WTC11 (cell line): ENCODE measurements around the gene TRPM4. TPM values are rescaled to one million over a fixed set of nuclear protein-coding genes. Genes with fewer than 3 reads are reported as not detected.

Experiments used
- ATAC-seq: fragments of 200-7000 bp; cut with Tn5 transposase; 2 replicates; pipeline ENCODE4 v1.10.0; 2021; ENCODE audit warnings: mild to moderate bottlenecking, moderate library complexity
- CTCF ChIA-PET: fragments of 300-600 bp; sonication (Branson Sonifier 250); formaldehyde crosslinking; loops from one replicate; lab custom pipeline; 2021; ENCODE audit warnings: antibody characterized with exemption; lab: Charles Lee
- POLR2A ChIA-PET: fragments of 350-600 bp; sonication (Branson Sonifier 250); formaldehyde crosslinking; loops from one replicate; lab custom pipeline; 2021; ENCODE audit warnings: antibody characterized with exemption; lab: Charles Lee
- DNase-seq: peaks from one replicate; pipeline ENCODE4 v3.0.0; 2021; ENCODE audit warnings: low spot score
- H3K27ac Mint-ChIP-seq: 2 replicates; pipeline ENCODE4 v1.8.0; 2021; ENCODE audit warnings: mixed read lengths
- H3K27me3 Mint-ChIP-seq: 2 replicates; pipeline ENCODE4 v1.8.0; 2021; ENCODE audit warnings: low read depth, mild to moderate bottlenecking, moderate library complexity, mixed read lengths
- H3K36me3 Mint-ChIP-seq: 2 replicates; pipeline ENCODE4 v1.8.0; 2021; ENCODE audit warnings: mixed read lengths
- H3K4me1 Mint-ChIP-seq: 2 replicates; pipeline ENCODE4 v1.8.0; 2022; ENCODE audit warnings: mixed read lengths
- H3K4me3 Mint-ChIP-seq: 2 replicates; pipeline ENCODE4 v1.8.0; 2021; ENCODE audit warnings: mild to moderate bottlenecking, moderate library complexity, mixed read lengths
- H3K9me3 Mint-ChIP-seq: 2 replicates; pipeline ENCODE4 v1.8.0; 2021; ENCODE audit warnings: mixed read lengths
- CREB1 ChIP-seq: sonication (generic); formaldehyde crosslinking; IDR thresholded peaks from 2 replicates; pipeline ENCODE4 v1.8.0; 2023; ENCODE audit warnings: mild to moderate bottlenecking, missing genetic modification reagents
- FOXJ3 ChIP-seq: sonication (generic); formaldehyde crosslinking; IDR thresholded peaks from 2 replicates; pipeline ENCODE4 v1.9.0; 2021; ENCODE audit warnings: missing genetic modification reagents, mild to moderate bottlenecking, borderline replicate concordance
- GRHL2 ChIP-seq: fragments of 250-450 bp; sonication (Bioruptor Pico); IDR thresholded peaks from 2 replicates; pipeline ENCODE4 v1.8.0; 2022; ENCODE audit warnings: mild to moderate bottlenecking, moderate library complexity; ENCODE audit not compliant: insufficient replicate concordance, severe bottlenecking
- JUN ChIP-seq: sonication (generic); formaldehyde crosslinking; IDR thresholded peaks from 2 replicates; pipeline ENCODE4 v1.8.0; 2023; ENCODE audit warnings: mild to moderate bottlenecking, missing genetic modification reagents
- NFATC4 ChIP-seq: fragments of 250-450 bp; sonication (Bioruptor Pico); IDR thresholded peaks from 2 replicates; pipeline ENCODE4 v1.9.0; 2021; ENCODE audit warnings: mild to moderate bottlenecking
- RELA ChIP-seq: sonication (generic); formaldehyde crosslinking; IDR thresholded peaks from 2 replicates; pipeline ENCODE4 v1.8.1; 2022; ENCODE audit warnings: missing genetic modification reagents, mild to moderate bottlenecking, borderline replicate concordance
- RORB ChIP-seq: fragments of 250-450 bp; sonication (Bioruptor Pico); IDR thresholded peaks from 2 replicates; pipeline ENCODE4 v1.9.0; 2021; ENCODE audit warnings: mild to moderate bottlenecking
- SMAD3 ChIP-seq: sonication (generic); formaldehyde crosslinking; IDR thresholded peaks from 2 replicates; pipeline ENCODE4 v1.8.0; 2022; ENCODE audit warnings: missing genetic modification reagents, mild to moderate bottlenecking, borderline replicate concordance
- SMAD4 ChIP-seq: sonication (generic); formaldehyde crosslinking; IDR thresholded peaks from 2 replicates; pipeline ENCODE4 v1.8.0; 2022; ENCODE audit warnings: mild to moderate bottlenecking, missing genetic modification reagents
- SOX15 ChIP-seq: fragments of 250-450 bp; sonication (Bioruptor Pico); IDR thresholded peaks from 2 replicates; pipeline ENCODE4 v1.9.0; 2021; ENCODE audit warnings: mild to moderate bottlenecking
- SP1 ChIP-seq: sonication (generic); formaldehyde crosslinking; conservative IDR thresholded peaks from 2 replicates; pipeline ENCODE4 v1.8.1; 2022; ENCODE audit warnings: missing genetic modification reagents
- TEAD1 ChIP-seq: sonication (generic); formaldehyde crosslinking; IDR thresholded peaks from 2 replicates; pipeline ENCODE4 v1.8.0; 2022; ENCODE audit warnings: mild to moderate bottlenecking, missing genetic modification reagents
- ZBTB21 ChIP-seq: sonication (generic); formaldehyde crosslinking; IDR thresholded peaks from 2 replicates; pipeline ENCODE4 v1.8.1; 2023; ENCODE audit warnings: mild to moderate bottlenecking, missing genetic modification reagents, borderline replicate concordance
- ZNF263 ChIP-seq: sonication (generic); formaldehyde crosslinking; IDR thresholded peaks from 2 replicates; pipeline ENCODE4 v1.8.1; 2022; ENCODE audit warnings: low read depth, mild to moderate bottlenecking, moderate library complexity, missing genetic modification reagents
- ZNF671 ChIP-seq: fragments of 250-450 bp; sonication (Bioruptor Pico); IDR thresholded peaks from 2 replicates; pipeline ENCODE4 v1.8.0; 2021; ENCODE audit warnings: mild to moderate bottlenecking
- total RNA-seq: library from RNA; stranded (reverse); gene quantifications from 3 replicates; pipeline ENCODE4 v1.2.3, GENCODE V29; 2021
- TF ChIP-seq, protein P1 (sequence below): sonication (generic); formaldehyde crosslinking; IDR thresholded peaks from 2 replicates; pipeline ENCODE4 v1.8.0; 2022; ENCODE audit warnings: mild to moderate bottlenecking, missing genetic modification reagents
- TF ChIP-seq, protein P2 (sequence below): fragments of 250-450 bp; sonication (Bioruptor Pico); conservative IDR thresholded peaks from 2 replicates; pipeline ENCODE4 v1.9.0; 2021; ENCODE audit warnings: mild to moderate bottlenecking
- TF ChIP-seq, protein P3 (sequence below): sonication (generic); formaldehyde crosslinking; IDR thresholded peaks from 2 replicates; pipeline ENCODE4 v1.8.0; 2022; ENCODE audit warnings: mild to moderate bottlenecking, missing genetic modification reagents

The TRPM4 gene
- total RNA-seq, 1 experiment from 2014 or later: 15.5 TPM

DNA sequence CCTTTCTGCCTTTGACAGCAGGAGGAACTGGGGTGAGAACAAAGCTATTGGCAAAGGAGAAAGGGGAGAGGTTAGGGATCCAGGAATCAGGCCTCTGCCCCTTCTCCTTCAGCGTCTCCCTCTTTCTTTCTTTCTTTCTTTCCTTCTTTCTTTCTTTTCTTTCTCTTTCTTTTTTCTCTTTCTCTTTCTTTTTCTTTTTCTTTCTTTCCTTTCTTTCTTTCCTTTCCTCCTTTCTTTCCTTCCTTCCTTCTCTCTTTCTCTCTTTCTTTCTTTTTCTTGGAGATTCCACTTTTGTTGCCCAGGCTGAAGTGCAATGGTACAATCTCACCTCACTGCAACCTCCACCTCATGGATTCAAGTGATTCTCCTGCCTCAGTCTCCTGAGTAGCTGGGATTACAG, 75.6 kb downstream of the TRPM4 start:
- peaks cover 3% of the 10 kb centered on the region; the same call in 1 of the 2 replicates for H3K27me3 Mint-ChIP-seq
- no peak overlapping the region for H3K4me3 Mint-ChIP-seq
- no peak overlapping the region for H3K27ac Mint-ChIP-seq
- DNase-seq: no peak
- H3K9me3 Mint-ChIP-seq: no peaks in the 10 kb centered on the region
- H3K4me1 Mint-ChIP-seq: no peaks in the 10 kb centered on the region
- POLR2A ChIA-PET: no interaction called here
- H3K36me3 Mint-ChIP-seq: no peaks in the 10 kb centered on the region
- no peak for ATAC-seq
- TF ChIP-seq TEAD1 (CRISPR knock-in tag): no peak
- TF ChIP-seq, protein P1, sequence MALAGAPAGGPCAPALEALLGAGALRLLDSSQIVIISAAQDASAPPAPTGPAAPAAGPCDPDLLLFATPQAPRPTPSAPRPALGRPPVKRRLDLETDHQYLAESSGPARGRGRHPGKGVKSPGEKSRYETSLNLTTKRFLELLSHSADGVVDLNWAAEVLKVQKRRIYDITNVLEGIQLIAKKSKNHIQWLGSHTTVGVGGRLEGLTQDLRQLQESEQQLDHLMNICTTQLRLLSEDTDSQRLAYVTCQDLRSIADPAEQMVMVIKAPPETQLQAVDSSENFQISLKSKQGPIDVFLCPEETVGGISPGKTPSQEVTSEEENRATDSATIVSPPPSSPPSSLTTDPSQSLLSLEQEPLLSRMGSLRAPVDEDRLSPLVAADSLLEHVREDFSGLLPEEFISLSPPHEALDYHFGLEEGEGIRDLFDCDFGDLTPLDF (CRISPR knock-in tag): no peak
- no peak for TF ChIP-seq ZBTB21 (CRISPR knock-in tag)
- TF ChIP-seq SMAD3 (CRISPR knock-in tag): no peak
- no peak for TF ChIP-seq FOXJ3 (CRISPR knock-in tag)
- TF ChIP-seq, protein P2, sequence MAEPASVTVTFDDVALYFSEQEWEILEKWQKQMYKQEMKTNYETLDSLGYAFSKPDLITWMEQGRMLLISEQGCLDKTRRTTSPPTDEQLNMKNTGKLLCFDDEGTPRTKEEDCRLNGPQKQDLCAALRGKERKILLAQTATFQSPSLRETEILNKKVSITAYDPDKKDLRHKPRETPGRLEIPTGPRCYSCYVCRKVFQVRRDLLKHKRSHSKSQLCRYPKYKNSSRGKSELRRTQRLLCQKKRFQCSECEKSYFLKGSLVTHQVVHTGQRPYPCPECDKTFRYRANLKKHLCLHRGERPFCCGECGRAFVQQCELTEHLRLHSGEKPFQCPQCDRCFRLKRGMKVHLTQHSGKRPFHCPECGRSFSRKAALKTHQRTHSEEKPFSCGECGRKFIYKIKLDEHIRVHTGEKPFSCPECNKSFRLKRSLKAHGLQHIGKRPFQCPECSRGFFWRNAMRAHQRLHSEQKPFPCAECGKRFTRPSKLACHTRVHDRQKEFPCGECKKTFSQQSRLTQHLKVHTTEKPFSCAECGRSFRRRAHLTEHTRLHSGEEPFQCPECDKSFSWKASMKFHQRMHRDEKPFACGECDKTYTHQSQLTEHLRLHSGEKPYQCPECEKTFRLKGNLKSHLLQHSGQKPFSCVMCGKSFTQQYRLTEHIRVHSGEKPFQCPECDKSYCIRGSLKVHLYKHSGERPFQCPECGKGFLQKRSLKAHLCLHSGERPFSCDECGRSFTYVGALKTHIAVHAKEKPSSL: no peak
- TF ChIP-seq, protein P3, sequence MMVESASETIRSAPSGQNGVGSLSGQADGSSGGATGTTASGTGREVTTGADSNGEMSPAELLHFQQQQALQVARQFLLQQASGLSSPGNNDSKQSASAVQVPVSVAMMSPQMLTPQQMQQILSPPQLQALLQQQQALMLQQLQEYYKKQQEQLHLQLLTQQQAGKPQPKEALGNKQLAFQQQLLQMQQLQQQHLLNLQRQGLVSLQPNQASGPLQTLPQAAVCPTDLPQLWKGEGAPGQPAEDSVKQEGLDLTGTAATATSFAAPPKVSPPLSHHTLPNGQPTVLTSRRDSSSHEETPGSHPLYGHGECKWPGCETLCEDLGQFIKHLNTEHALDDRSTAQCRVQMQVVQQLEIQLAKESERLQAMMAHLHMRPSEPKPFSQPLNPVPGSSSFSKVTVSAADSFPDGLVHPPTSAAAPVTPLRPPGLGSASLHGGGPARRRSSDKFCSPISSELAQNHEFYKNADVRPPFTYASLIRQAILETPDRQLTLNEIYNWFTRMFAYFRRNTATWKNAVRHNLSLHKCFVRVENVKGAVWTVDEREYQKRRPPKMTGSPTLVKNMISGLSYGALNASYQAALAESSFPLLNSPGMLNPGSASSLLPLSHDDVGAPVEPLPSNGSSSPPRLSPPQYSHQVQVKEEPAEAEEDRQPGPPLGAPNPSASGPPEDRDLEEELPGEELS (CRISPR knock-in tag): no peak
- TF ChIP-seq RORB (CRISPR knock-in tag): no peak
- TF ChIP-seq SMAD4 (CRISPR knock-in tag): no peak
- CTCF ChIA-PET: interaction anchor here (1.5 kb wide), 1 partner anchor 34 kb away, joined by 4 read pairs; no protein-coding TSS in a partner anchor

DNA sequence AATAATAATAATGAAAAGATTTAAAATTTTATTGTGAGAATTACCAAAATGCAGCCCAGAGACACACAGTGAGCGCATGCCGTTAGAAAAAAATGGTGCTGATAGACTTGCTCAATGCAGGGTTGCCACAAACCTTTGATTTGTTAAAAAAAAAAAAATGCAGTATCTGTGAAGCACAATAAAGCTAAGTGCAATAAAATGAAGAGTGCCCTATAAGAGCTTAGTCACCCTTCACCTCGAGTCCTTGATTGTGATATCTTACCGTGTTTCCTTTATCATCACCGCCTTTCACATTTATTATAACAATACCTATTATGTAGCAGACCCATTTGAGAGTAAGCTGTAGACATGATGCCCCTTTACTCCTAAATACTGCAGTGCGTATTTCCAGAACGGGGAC, 84.2 kb downstream of the TRPM4 start:
- Mint-ChIP-seq H3K27ac (no peak overlapping the region), H3K9me3 (no peaks in the 10 kb centered on the region), H3K4me3 (no peak overlapping the region), H3K27me3 (peaks cover 5% of the 10 kb centered on the region), H3K4me1 (peaks cover 4% of the 10 kb centered on the region; the same call in 1 of the 2 replicates), H3K36me3 (no peaks in the 10 kb centered on the region)
- no peak for ATAC-seq
- TF ChIP-seq, protein P1 (CRISPR knock-in tag): no peak
- TF ChIP-seq ZNF263 (CRISPR knock-in tag): no peak
- TF ChIP-seq ZNF671 (CRISPR knock-in tag): no peak
- TF ChIP-seq ZBTB21 (CRISPR knock-in tag): no peak
- no peak for TF ChIP-seq RELA (CRISPR knock-in tag)
- TF ChIP-seq TEAD1 (CRISPR knock-in tag): no peak
- TF ChIP-seq FOXJ3 (CRISPR knock-in tag): no peak
- no peak for TF ChIP-seq SMAD4 (CRISPR knock-in tag)
- TF ChIP-seq NFATC4: no peak
- no peak for TF ChIP-seq CREB1
- TF ChIP-seq, protein P2: no peak
- no peak for TF ChIP-seq GRHL2 (CRISPR knock-in tag)
- TF ChIP-seq JUN (CRISPR knock-in tag): no peak
- TF ChIP-seq SP1 (CRISPR knock-in tag): no peak
- no peak for TF ChIP-seq SOX15 (CRISPR knock-in tag)
- ChIA-PET POLR2A (no interaction called here), CTCF (interaction anchor here (1.0 kb wide), 1 partner anchor 86 kb away, joined by 3 read pairs; no protein-coding TSS in a partner anchor)
- no peak for DNase-seq
